T47D (cell line): ENCODE data around the gene RCVRN.

Experiments
- DNase-seq, 2 experiments: peaks; one replicate each; pipeline versions ENCODE4 v3.0.0 to v3.0.0-alpha.2; 2011 to 2012; ENCODE audit warnings: low read depth in 1 of 2, low spot score in 1 of 2
- JUND ChIP-seq: IDR thresholded peaks from 2 replicates; pipeline ENCODE4 v1.6.1; 2012; ENCODE audit warnings: low read depth
- in situ Hi-C: cut with HindIII; loops from 2 replicates; pipeline ENCODE4 v1.10.0; 2016; ENCODE audit warnings: low sequenced_read_pairs, low pct_unique_long_range_greater_than_20kb

Gene RCVRN

DNA sequence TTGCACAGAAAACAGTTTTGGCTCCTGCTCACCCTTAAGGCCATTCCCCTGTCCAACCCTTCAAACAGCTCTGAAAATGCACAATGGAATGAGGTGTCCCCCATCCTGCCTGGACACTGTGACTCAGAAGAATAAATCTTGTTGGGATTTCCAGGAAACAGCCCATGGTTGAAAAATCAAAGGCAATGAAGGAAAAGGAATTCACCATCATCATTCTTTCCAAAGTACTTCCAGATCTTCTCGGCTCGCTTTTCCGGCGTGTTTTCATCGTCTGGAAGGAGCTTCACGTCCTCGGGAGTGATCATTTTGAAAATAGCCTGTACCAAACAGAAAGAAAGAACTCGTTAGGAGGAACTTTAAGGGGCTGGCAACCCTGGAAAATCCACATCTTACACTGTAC, 4.3 kb downstream of the RCVRN start:
- in situ Hi-C loops = no loop called here

GRCh38 chr17:9900044-9900594, 5.0 kb downstream of the RCVRN start:
- DNase-seq = no peak
- in situ Hi-C loops = no loop called here
- TF ChIP-seq JUND = no peak

More for the DNA sequence above, 4.3 kb downstream of the RCVRN start:
- no peak for DNase-seq
- no peak for TF ChIP-seq JUND

GRCh38 chr17:9899280-9900043, 5.6 kb downstream of the RCVRN start:
- no peak for TF ChIP-seq JUND
- no peak for DNase-seq
- in situ Hi-C loops = no loop called here

DNA sequence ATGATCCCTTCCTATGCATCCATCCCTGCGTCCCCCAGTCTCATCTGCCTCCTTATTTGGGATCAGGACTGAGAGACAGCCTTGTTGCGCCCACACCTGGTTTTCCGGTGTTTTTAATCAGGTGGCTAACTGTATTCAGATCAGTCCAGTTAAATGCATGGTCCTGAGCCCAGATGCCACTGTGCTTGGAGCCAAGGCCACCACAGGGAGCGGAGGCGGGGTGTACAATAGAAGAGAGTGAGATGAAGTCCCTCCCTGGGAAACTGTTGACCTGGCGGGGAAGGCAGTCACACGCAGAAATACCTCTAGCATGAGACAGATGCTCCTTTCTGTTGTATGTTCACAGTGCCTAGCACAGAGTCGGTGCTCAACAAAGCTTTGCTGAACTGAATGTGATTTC, 6.3 kb downstream of the RCVRN start:
- in situ Hi-C loops = no loop called here
- no peak for TF ChIP-seq JUND
- DNase-seq = no peak

DNA sequence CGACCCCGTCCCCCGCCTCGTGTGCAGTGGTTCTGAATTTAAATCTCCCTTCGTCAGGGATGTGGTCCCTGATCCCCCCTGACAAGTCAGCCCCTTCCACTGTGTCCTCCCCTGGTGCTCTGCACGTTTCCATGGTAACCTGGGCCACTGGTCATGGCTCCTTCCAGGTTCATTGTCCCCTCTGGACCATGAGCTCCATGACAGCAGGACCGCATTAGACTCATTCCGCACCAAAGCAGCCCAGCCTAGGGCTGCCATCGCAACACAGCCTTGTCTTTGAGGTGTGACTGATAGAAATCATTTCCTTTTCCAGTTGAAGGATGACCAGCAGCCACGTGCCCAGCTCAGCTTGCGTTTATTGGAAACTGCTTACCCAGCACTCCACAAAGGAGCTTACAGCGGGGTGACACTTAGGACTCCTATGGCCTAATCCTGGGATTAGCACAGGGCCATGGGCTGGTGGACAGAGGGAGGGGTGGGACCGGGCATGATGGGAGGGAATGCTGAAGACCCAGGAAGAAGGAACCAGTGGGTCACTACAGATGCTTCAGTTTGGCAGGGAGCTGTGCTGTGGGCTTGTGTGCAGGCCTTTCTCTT, 7.6 kb downstream of the RCVRN start:
- DNase-seq = no peak
- TF ChIP-seq JUND = no peak
- in situ Hi-C loops = no loop called here

DNA sequence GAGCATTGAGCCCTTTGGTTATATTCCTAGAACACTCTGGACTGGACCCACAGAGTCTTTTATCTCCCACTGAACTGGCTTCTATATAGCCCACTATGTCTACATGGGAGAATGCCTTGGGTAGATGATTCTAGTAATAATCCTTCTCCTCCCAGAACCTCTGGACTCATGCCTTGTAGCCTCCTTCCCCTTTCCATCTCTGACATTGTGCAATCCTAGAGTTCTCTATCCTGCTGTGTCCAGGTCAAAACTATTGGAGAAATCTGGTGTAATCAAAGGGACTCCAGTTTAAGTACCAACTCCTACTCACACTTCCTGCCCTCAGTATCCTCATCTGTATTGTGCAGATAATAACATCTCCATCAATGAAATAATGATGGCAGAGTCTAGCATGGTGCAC, 9.1 kb downstream of the RCVRN start:
- no peak for TF ChIP-seq JUND
- DNase-seq = no peak
- in situ Hi-C loops = no loop called here

- in situ Hi-C loops = no loop called here
Measured at GRCh38 chr17:9894231-9894630, 10.8 kb downstream of the RCVRN start.

GRCh38 chr17:9893411-9894012, 11.6 kb downstream of the RCVRN start:
- in situ Hi-C loops = no loop called here
- no peak for TF ChIP-seq JUND
- no peak for DNase-seq

More at GRCh38 chr17:9894231-9894630, 10.8 kb downstream of the RCVRN start:
- TF ChIP-seq JUND = no peak
- no peak for DNase-seq

GRCh38 chr17:9890124-9890523, 14.9 kb downstream of the RCVRN start:
- in situ Hi-C loops = no loop called here
- no peak for TF ChIP-seq JUND
- peak in 1 of 2 experiments; percentile 23 for DNase-seq

DNA sequence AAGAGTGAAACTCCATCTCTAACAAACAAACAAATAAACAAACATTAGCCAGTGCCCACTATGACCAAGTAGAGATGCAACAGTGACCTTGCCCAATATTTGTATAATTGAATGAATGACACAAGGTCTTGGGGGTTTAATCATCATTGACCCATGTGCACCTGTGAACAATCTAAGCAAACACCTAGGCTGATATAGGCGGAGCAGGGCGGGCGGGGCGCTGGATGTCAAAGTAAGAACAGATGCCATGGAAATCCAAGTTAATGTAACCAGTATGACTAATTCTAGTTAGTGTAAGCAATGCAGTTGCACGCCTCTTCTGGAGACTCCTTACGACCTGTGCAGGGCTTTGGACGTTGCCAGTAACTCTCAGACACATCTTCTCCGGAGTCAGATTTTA, 17.6 kb downstream of the RCVRN start:
- DNase-seq = no peak
- in situ Hi-C loops = no loop called here
- TF ChIP-seq JUND = no peak

GRCh38 chr17:9886141-9886930, 18.7 kb downstream of the RCVRN start:
- no peak for DNase-seq
- TF ChIP-seq JUND = no peak
- in situ Hi-C loops = no loop called here

GRCh38 chr17:9883451-9883850, 21.6 kb downstream of the RCVRN start:
- no peak for TF ChIP-seq JUND
- in situ Hi-C loops = no loop called here
- no peak for DNase-seq

GRCh38 chr17:9880582-9880999, 24.5 kb downstream of the RCVRN start:
- in situ Hi-C loops = no loop called here
- no peak for TF ChIP-seq JUND
- no peak for DNase-seq
